COLO668 (cell line): ENCODE results near the gene LIN28B.

Experiments
- DNase-seq: peaks from one replicate; lab custom pipeline; 2025; ENCODE audit not compliant: unreplicated experiment; lab: John Stamatoyannopoulos, UW

The LIN28B gene

DNA sequence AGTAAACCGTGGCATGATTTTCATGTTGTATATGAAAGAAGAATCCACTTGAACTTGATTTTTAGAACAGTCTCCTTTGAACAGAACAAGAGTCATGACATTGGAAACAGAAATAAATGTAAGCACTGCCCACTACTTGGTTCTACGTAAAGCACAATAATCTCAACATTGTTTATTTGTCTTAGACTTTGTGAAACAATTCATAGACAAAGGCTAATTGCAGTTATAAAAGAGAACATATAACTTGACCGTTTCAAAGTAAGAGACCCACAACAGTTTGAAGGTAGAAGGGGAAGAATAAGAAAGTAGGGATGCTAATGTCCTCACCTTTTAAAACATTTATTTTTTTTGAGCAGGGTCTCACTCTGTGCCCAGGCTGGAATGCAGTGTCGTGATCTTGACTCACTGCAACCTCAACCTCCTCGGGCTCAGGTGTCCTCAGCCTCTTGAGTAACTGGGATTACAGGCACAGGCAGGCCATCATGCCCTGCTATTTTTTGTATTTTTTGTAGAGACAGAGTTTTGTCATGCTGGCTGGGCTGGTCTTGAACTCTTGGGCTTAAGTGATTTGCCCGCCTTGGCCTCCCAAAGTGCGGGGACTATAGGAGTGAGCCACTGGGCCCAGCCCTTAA lies 151.8 kb downstream of the LIN28B start:
- no peak for DNase-seq

DNA sequence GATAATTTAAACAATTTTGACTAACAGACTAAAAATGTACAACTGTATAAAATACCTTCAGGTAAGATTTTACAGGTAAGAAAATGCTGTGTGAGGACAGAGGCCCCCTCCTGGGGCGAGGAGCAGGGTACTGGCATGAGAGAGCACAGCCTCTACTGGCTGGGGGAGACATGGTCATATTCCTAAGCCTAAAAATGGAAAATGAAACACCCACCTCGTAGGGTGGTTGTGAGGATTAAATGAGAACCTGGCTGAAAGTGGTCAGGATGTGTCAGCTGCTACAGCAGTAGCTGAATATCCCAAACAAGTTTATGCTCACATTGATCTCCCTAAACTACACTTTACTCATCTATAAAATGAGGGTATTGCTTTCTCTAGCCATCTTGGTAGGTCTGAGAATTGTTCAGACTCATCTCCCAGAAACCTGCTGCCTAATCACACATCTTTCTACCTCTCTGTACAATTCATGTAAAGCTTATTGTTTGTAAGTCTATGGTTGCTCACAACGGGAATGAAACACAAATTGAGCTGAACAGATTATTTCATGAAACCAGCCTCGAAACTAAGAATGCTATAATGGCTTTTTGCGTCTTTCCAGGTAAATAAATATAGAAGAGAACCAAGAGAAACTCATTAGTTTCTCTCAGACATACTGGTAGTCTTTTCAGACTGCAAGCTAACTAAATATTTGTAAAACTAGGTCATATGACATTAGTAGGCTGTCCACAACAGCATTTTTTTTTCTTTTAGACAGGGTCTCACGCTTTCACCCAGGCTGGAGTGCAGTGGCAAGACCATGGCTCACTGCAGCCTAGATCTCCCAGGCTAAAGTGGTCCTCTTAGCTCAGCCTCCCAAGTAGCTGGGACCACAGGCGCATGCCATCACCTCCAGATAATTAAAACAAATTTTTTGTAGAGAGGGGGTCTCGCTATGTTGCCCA lies 153.3 kb downstream of the LIN28B start:
- DNase-seq, result no peak

DNA sequence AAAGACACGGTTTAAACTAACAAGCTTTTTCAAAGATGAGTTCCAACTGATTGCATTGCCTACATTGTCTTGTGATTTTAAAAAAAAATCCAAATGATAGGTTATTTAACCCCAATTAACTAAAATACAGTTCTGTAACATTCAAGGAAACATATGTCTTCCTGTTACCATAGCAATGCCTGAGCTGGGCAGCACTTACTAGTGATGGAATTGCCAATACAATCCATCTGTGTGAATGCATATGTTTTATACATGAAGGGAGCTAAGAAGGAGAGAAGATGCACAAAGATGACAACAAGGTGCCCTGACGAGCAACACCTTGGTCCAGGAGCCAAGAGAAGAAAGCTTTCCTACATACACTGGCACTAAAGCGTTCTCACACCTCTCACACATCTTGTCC lies 154.2 kb downstream of the LIN28B start:
- no peak for DNase-seq

DNA sequence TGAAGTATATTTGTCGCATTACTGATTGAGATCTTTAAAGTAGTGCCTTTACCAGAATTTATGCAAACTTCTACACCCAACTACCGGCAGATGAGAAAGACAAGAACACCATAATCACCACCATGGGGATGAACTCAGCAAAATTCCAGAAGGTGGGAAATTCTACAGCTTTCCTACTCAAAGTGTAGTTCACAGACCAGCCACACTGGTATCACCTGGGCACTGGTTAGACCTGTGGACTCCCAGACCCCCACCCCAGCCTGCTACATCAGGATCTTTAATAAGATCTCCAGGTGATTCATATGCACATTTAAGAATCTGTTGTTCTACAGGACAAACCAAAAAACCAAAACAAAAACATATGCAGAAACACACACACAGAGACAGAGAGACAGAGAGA lies 155.0 kb downstream of the LIN28B start:
- no peak for DNase-seq

DNA sequence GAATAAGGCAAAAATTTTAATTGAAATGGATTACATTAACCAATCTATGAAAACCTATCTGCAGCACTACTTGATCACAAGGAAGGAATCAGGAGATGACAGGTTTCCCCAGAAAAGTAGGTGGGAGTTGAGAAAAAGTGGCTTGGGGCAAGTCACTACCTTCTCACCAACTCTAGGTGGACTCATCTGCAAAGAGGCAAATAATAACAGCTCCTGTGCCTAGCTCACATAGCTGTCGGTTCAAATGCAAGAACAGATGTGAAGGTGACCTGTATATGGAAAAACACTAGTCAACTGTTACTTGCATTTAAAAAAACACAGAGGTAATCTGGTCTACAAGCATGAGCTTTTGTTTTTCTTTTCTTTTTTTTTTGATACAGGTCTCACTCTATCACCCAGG lies 155.7 kb downstream of the LIN28B start:
- no peak for DNase-seq

DNA sequence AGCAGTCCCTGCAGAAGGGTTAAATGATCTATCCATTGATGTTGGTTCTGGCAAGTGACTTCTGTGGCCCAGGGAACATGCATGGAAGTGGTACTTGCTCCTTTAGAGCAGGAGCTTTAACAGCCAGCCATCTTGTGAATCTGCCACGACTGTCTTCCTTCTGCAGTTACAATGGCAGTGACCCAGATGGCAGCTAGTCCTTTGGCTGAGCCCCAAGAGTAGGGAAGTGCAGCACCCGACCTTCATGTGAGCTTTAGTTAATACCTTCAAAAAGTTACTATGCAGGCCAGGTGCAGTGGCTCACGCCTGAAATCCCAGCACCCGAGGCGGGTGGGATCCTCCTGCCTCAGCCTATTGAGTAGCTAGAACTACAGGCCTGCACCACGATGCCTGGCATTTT lies 156.5 kb downstream of the LIN28B start:
- DNase-seq, result no peak

DNA sequence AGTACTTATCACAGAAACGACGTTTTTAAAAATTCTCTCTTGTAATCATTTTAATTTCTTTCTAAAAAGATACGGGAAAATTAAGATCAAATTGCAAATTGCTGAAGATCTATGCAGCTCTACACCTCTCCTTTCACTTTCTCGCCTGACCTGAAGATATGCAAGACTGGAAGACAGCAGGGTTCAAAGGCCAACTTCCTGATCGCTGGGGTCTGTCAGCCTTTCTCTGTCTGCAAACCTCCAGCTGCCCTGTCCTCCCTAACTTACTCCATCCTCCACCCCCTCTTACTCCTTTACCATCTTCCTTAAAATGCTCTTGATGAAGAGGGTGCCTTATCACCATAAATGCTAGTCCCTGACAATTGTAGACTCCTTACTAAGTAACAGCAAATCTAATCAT lies 159.2 kb downstream of the LIN28B start:
- no peak for DNase-seq

DNA sequence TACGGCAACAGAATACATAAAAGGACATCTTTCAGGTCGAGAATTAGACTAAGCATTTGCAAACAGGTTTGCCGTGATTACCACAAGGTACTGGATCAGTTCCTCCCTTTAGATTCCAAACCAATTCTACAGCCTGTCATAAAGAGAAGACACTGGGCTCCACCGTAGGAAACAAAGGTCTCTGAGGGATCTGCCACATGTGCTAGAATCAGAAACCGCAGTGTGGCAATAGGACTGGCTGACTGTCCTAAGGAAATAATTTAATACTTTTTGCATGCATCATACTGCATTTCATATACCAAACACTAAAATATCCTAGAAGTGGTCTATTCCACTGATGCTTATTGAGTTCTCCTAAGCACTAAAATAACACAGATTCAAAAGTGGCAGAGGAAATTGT lies 163.7 kb downstream of the LIN28B start:
- no peak for DNase-seq

DNA sequence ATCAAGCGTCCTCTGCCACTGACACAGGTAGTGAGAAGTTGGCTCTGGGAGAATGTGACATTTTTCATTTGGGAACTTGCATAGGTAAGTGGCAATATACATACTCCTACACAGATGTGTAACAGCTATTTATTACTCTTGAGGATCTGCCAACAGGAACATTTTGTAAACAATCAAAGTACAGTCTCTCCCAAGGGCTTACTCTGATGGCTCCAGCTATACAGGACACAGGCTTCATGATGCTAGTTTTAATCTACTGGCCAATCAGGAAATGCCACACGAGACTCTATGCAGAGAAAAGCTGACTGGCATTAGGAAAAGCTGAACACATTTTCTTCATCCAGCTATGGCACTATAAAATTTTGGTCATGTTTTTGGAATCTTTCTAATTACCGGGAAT lies 165.1 kb downstream of the LIN28B start:
- no peak for DNase-seq

DNA sequence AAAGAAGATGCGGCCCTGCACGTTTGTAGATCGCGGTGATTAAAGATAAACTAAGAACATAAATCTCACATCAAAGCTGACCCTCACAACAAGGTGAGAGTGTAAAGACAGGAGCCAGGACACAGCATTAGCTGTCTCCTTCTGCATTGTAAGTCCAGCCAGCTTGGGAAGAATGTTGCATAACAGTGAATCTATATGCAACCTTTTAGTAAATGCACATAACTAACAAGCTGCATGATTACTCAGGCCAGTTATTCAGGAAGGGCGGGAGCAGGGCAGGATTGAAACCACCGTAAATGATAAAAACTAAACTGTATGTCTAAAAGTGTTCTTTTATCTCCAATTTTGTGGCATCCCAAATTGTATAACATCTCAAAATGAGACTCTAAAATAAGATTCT lies 165.8 kb downstream of the LIN28B start:
- DNase-seq, result no peak
